HepG2 (cell line): ENCODE results near the gene FRAS1. TPM values are rescaled to one million over a fixed set of nuclear protein-coding genes. Genes with fewer than 3 reads are reported as not detected.

Experiments used
- GABPB1 ChIP-seq: IDR thresholded peaks from 2 replicates; pipeline ENCODE4 v1.6.1; 2016; ENCODE audit warnings: mild to moderate bottlenecking, missing genetic modification reagents, moderate library complexity, missing compliant biosample characterization
- GTF2F1 ChIP-seq: fragments of 150-350 bp; IDR thresholded peaks from 2 replicates; pipeline ENCODE4 v1.6.1; 2014; ENCODE audit warnings: low read length
- KLF16 ChIP-seq, 2 experiments: sonication (generic) in 1 of 2; formaldehyde crosslinking in 1 of 2; IDR thresholded peaks; 2 replicates each; pipeline versions ENCODE4 v1.6.1 to v1.8.0; 2016 to 2023; ENCODE audit warnings: missing genetic modification reagents in 2 of 2, missing compliant biosample characterization in 1 of 2
- REL ChIP-seq: sonication (generic); formaldehyde crosslinking; conservative IDR thresholded peaks from 2 replicates; pipeline ENCODE4 v1.8.0; 2022; ENCODE audit warnings: mild to moderate bottlenecking, missing genetic modification reagents, moderate library complexity
- SMYD3 ChIP-seq: sonication (generic); formaldehyde crosslinking; IDR thresholded peaks from 2 replicates; pipeline ENCODE4 v1.8.1; 2023; ENCODE audit warnings: mild to moderate bottlenecking, missing genetic modification reagents
- ZNF180 ChIP-seq: sonication (generic); formaldehyde crosslinking; IDR thresholded peaks from 2 replicates; pipeline ENCODE4 v1.4.0; 2020; ENCODE audit warnings: low read depth, missing genetic modification reagents, borderline replicate concordance
- ZNF20 ChIP-seq: sonication (generic); formaldehyde crosslinking; IDR thresholded peaks from 2 replicates; pipeline ENCODE4 v1.4.0; 2020; ENCODE audit warnings: mild to moderate bottlenecking, moderate library complexity, missing genetic modification reagents
- ZNF468 ChIP-seq: sonication (generic); formaldehyde crosslinking; IDR thresholded peaks from 2 replicates; pipeline ENCODE4 v1.8.0; 2022; ENCODE audit warnings: mild to moderate bottlenecking, moderate library complexity, missing genetic modification reagents
- ZNF530 ChIP-seq: sonication (generic); formaldehyde crosslinking; IDR thresholded peaks from 2 replicates; pipeline ENCODE4 v1.5.0; 2020; ENCODE audit warnings: low read depth, mild to moderate bottlenecking, missing genetic modification reagents
- ZNF790 ChIP-seq: sonication (generic); formaldehyde crosslinking; IDR thresholded peaks from 2 replicates; pipeline ENCODE4 v1.8.0; 2022; ENCODE audit warnings: missing genetic modification reagents, mild to moderate bottlenecking, borderline replicate concordance
- polyA plus RNA-seq, 8 experiments: library from polyadenylated mRNA; depleted of rRNA in 3 of 8; stranded (reverse) in 7 of 8; unstranded in 1 of 8; fragments of >200 nt; fragmentation: Illumina TruSeq in 4 of 8; extraction: Trizol in 4 of 8; gene quantifications; 2 replicates each; pipeline versions ENCODE4 v1.2.1 to v1.2.3, GENCODE V29; 2011 to 2016; ENCODE audit warnings: low read depth in 4 of 8, missing spikeins in 1 of 8, mixed read lengths in 1 of 8; ENCODE audit not compliant: insufficient read depth in 1 of 8
- total RNA-seq, 5 experiments: library from RNA; depleted of rRNA; stranded (reverse); fragments of >200 nt; fragmentation: Illumina TruSeq; extraction: Trizol; gene quantifications; 2 replicates each; pipeline ENCODE4 v1.2.3, GENCODE V29; 2016; ENCODE audit warnings: low read depth in 1 of 5
- TF ChIP-seq, protein P1 (sequence below): sonication (generic); formaldehyde crosslinking; IDR thresholded peaks from 2 replicates; pipeline ENCODE4 v1.5.0; 2020; ENCODE audit warnings: missing genetic modification reagents
- TF ChIP-seq, protein P2 (sequence below): sonication (generic); formaldehyde crosslinking; conservative IDR thresholded peaks from 2 replicates; pipeline ENCODE4 v1.4.0; 2020; ENCODE audit warnings: mild to moderate bottlenecking, missing genetic modification reagents, moderate library complexity
- TF ChIP-seq, protein P3 (sequence below): sonication (generic); formaldehyde crosslinking; IDR thresholded peaks from 2 replicates; pipeline ENCODE4 v1.4.0; 2020; ENCODE audit warnings: missing genetic modification reagents, borderline replicate concordance
- TF ChIP-seq, protein P4 (sequence below): sonication (generic); formaldehyde crosslinking; IDR thresholded peaks from 2 replicates; pipeline ENCODE4 v1.4.0; 2020; ENCODE audit warnings: missing genetic modification reagents, borderline replicate concordance

Gene FRAS1
- total and polyA plus RNA-seq, 2 of the 13 experiments (the other 11 are each of a cell fraction or from before 2014, with no cell fraction given) = 22.5 to 31.6 TPM

DNA sequence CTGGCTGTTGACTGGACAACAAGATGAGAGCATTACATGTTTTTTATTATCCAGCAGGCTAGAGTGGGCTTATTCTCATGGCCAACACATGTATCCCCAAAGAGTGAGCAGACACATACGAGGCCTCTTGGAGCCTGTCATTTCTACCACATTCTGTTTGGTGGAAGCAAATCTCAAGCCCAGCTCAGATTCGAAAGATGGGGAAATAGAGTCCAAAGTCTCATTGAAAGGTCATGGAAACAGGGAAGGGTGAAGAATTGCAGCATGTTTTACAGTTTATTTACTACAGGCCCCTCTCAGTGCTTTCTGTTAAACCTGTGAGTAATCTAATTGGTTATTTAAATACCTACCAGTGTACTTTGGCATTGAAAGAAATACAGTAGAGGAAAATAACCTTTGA is 108.6 kb downstream of the FRAS1 start (continued):
- TF ChIP-seq, protein P1, sequence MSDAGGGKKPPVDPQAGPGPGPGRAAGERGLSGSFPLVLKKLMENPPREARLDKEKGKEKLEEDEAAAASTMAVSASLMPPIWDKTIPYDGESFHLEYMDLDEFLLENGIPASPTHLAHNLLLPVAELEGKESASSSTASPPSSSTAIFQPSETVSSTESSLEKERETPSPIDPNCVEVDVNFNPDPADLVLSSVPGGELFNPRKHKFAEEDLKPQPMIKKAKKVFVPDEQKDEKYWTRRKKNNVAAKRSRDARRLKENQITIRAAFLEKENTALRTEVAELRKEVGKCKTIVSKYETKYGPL (CRISPR knock-in tag) = no peak
- TF ChIP-seq ZNF790 (no peak), GABPB1 (no peak), GTF2F1 (no peak), ZNF20 (no peak), ZNF468 (no peak), SMYD3 (no peak), REL (CRISPR knock-in tag) (no peak), ZNF530 (CRISPR knock-in tag) (no peak), ZNF180 (CRISPR knock-in tag) (no peak), KLF16 (CRISPR knock-in tag; IDR thresholded peaks at IDR 0.05) (0 out of 4 replicates have a peak, but pooled peaks of 1 of the 2 experiments have one; percentile 57)
- TF ChIP-seq, protein P2, sequence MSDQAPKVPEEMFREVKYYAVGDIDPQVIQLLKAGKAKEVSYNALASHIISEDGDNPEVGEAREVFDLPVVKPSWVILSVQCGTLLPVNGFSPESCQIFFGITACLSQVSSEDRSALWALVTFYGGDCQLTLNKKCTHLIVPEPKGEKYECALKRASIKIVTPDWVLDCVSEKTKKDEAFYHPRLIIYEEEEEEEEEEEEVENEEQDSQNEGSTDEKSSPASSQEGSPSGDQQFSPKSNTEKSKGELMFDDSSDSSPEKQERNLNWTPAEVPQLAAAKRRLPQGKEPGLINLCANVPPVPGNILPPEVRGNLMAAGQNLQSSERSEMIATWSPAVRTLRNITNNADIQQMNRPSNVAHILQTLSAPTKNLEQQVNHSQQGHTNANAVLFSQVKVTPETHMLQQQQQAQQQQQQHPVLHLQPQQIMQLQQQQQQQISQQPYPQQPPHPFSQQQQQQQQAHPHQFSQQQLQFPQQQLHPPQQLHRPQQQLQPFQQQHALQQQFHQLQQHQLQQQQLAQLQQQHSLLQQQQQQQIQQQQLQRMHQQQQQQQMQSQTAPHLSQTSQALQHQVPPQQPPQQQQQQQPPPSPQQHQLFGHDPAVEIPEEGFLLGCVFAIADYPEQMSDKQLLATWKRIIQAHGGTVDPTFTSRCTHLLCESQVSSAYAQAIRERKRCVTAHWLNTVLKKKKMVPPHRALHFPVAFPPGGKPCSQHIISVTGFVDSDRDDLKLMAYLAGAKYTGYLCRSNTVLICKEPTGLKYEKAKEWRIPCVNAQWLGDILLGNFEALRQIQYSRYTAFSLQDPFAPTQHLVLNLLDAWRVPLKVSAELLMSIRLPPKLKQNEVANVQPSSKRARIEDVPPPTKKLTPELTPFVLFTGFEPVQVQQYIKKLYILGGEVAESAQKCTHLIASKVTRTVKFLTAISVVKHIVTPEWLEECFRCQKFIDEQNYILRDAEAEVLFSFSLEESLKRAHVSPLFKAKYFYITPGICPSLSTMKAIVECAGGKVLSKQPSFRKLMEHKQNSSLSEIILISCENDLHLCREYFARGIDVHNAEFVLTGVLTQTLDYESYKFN (CRISPR knock-in tag) = peak; percentile 92
- TF ChIP-seq, protein P3, sequence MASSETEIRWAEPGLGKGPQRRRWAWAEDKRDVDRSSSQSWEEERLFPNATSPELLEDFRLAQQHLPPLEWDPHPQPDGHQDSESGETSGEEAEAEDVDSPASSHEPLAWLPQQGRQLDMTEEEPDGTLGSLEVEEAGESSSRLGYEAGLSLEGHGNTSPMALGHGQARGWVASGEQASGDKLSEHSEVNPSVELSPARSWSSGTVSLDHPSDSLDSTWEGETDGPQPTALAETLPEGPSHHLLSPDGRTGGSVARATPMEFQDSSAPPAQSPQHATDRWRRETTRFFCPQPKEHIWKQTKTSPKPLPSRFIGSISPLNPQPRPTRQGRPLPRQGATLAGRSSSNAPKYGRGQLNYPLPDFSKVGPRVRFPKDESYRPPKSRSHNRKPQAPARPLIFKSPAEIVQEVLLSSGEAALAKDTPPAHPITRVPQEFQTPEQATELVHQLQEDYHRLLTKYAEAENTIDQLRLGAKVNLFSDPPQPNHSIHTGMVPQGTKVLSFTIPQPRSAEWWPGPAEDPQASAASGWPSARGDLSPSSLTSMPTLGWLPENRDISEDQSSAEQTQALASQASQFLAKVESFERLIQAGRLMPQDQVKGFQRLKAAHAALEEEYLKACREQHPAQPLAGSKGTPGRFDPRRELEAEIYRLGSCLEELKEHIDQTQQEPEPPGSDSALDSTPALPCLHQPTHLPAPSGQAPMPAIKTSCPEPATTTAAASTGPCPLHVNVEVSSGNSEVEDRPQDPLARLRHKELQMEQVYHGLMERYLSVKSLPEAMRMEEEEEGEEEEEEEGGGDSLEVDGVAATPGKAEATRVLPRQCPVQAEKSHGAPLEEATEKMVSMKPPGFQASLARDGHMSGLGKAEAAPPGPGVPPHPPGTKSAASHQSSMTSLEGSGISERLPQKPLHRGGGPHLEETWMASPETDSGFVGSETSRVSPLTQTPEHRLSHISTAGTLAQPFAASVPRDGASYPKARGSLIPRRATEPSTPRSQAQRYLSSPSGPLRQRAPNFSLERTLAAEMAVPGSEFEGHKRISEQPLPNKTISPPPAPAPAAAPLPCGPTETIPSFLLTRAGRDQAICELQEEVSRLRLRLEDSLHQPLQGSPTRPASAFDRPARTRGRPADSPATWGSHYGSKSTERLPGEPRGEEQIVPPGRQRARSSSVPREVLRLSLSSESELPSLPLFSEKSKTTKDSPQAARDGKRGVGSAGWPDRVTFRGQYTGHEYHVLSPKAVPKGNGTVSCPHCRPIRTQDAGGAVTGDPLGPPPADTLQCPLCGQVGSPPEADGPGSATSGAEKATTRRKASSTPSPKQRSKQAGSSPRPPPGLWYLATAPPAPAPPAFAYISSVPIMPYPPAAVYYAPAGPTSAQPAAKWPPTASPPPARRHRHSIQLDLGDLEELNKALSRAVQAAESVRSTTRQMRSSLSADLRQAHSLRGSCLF (CRISPR knock-in tag) = no peak
- TF ChIP-seq, protein P4, sequence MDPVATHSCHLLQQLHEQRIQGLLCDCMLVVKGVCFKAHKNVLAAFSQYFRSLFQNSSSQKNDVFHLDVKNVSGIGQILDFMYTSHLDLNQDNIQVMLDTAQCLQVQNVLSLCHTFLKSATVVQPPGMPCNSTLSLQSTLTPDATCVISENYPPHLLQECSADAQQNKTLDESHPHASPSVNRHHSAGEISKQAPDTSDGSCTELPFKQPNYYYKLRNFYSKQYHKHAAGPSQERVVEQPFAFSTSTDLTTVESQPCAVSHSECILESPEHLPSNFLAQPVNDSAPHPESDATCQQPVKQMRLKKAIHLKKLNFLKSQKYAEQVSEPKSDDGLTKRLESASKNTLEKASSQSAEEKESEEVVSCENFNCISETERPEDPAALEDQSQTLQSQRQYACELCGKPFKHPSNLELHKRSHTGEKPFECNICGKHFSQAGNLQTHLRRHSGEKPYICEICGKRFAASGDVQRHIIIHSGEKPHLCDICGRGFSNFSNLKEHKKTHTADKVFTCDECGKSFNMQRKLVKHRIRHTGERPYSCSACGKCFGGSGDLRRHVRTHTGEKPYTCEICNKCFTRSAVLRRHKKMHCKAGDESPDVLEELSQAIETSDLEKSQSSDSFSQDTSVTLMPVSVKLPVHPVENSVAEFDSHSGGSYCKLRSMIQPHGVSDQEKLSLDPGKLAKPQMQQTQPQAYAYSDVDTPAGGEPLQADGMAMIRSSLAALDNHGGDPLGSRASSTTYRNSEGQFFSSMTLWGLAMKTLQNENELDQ (CRISPR knock-in tag) = no peak
